Measurements from ENCODE around the gene CDK14. TPM values are rescaled to one million over a fixed set of nuclear protein-coding genes. Genes with fewer than 3 reads are reported as not detected.
A peak's percentile ranks its signal among the peaks of the same experiment; 100 is the strongest.
"Not testable (repeated sequence)": the region's sequence is repeated elsewhere in the genome, so short reads cannot be mapped to it uniquely, and the experiment has no call there.

The CDK14 gene
- polyA plus RNA-seq, 10 donors, result 19.1 to 25.8 (median 21.8) TPM

DNA sequence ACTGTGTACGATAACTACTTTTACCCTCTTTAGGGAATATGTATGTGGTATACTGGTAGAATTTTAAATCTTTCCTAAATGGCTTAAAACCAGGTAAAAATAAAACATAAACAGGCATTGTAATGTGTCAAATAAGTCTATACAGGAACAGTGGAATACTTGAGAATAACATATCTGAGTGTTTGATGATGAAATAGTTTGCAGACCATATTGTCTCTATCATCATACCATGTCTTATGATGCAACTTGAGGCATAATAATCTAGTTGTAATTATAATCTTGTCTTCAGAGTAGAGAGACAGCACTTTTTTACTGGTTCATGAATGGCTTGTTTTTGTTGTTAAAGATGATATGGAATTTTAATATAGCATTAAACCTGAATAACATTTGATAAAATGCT is 293.5 kb downstream of the CDK14 start:
- DNase-seq, result no peak

DNA sequence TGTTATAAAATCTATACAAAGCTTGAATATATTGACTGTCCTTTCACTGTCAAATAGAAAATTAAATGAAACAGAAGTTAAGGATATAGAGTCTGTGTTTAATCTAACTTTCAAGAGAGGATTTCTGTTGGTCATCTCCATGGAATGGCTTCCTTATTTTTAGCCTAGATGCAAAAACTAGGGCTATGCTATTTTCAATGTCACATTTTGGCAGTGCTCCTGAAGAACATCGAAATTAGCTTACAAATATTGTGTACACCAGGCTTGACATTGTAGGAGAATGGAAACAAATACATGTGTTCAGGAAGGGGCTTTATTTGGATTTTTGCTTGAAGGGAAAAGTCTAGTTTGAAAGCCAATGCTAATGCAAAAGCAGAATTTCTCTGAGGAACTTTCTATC is 295.4 kb downstream of the CDK14 start:
- no peak for DNase-seq

- no peak for DNase-seq
These were observed 296.1 kb downstream of the CDK14 start for GRCh38 chr7:90892213-90892612.

GRCh38 chr7:90894122-90894521 is 298.0 kb downstream of the CDK14 start:
- DNase-seq, result no peak

- no peak for DNase-seq
These were observed 300.3 kb downstream of the CDK14 start for GRCh38 chr7:90896458-90896857.

- DNase-seq, result no peak
These were observed 301.9 kb downstream of the CDK14 start for GRCh38 chr7:90897961-90898469.

DNA sequence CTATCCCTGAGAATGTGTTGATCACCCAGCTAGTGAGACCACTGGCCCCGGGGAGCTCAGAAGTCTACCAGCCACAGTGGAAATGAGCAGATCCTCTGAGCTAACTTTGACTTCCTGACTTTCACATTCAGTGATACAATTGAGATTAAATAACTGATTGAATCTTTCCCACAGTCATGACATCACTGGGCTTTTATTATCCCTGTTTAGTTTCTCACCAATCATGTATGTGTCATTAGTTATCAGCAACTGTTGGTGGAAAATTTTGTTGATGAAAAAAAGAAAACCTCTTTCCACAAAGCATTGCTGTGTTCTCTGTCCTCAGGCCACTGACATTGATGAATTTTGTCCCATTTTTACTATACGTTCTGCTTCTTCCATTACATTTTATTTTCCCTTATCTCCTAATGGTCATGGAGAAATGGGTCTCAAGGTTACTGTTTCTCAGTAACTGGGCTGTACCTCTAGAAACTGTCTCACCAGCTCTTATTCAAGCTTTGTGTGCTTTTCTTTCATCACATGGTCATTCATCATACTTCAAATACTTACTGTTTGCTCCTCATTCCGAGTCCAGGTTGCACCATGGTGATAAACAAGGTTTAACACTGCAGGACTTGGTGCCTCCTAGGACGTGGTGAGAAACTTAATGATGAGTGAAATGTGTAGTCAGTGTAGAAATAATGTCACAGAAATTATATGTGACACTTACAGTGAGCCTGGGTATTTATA is 304.7 kb downstream of the CDK14 start:
- no peak for DNase-seq

GRCh38 chr7:90903841-90904240 is 307.7 kb downstream of the CDK14 start:
- peak in 2 of 3 donors; percentile 15 to 68 for DNase-seq

DNA sequence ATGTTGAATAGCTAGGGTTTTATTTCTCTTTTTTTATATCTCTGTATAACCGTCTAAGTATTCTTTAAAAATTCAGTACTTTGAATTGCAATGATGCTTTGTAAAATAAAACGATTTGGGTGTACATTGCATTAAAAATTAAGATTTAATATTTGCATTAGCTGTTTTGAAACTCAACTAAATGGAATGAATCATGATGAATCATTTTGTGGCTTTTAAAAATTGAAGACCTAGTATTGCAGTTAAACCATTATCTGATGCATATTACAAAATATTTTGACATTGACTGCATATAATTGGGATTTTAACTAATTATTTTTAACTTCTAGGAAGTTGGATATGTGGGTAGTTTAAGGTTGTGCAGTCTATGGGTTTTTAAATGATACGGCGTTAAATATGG is 314.0 kb downstream of the CDK14 start:
- DNase-seq, result no peak

GRCh38 chr7:90916319-90916718 is 320.2 kb downstream of the CDK14 start:
- no peak for DNase-seq

- DNase-seq, result no peak
These were observed 321.4 kb downstream of the CDK14 start for GRCh38 chr7:90917539-90917938.

- DNase-seq, result no peak
These were observed 322.2 kb downstream of the CDK14 start for GRCh38 chr7:90918303-90918702.

DNA sequence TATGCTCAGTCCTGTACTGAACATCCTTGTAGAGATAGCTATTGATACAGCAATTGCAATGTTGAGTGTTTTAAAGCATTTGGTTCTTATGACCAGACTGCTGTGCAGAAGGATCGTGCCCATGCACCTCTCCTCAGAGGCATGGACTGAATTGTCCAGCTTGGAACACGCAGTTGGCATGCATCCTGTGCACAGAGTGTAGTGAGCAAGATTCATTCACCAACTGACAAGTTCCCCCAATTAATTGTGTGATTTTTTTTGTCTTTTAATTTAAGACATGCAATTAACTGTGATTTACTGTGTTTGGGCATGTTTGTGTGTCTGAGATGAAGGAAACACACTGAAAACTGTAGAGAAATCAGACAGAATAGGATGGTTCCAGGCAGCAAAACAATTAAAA is 323.7 kb downstream of the CDK14 start:
- DNase-seq, result no peak

GRCh38 chr7:90920336-90920735 is 324.2 kb downstream of the CDK14 start:
- no peak for DNase-seq

DNA sequence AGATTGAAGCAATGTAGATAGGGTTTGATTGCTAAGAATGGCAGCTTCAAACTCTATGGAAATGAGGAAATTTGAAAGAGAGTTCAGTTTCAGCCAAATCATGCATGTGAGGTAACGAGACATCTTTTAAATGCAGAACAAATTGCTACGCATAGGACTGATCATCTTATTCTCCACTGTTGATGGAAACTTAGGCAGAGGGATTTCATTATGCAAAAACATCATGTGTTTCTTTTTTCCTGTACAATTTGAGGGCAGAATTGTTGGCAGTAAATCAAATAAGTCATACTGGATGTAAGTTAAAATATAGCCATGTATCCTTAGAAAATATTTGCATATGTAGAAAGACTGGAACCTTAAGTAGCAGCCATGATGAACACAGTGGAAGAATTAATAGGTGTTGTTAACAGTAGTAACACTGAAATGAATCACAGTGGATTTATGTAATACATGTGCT is 327.4 kb downstream of the CDK14 start:
- DNase-seq, result no peak

- not testable (repeated sequence) for DNase-seq
These were observed 332.7 kb downstream of the CDK14 start for GRCh38 chr7:90928700-90929424.

- peak; percentile 38 to 77 (median 40) for DNase-seq
These were observed 336.1 kb downstream of the CDK14 start for GRCh38 chr7:90931986-90932916.

DNA sequence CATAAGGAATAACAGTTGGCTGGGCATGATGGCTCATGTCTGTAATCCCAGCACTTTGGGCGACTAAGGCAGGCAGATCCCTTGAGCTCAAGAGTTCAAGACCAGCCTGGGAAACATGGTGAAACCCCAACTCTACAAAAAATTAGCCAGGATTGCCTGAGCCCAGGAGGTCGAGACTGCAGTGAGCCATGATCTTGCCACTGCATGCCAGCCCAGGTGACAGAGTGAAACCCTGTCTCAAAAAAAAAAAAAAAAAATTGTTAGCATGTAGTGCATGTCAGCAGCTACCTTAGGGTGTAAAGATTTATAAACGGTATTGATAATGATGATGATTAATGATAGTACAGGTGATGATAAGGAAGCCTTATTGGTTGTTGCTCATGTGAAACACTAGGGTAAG is 336.9 kb downstream of the CDK14 start:
- no peak for DNase-seq

DNA sequence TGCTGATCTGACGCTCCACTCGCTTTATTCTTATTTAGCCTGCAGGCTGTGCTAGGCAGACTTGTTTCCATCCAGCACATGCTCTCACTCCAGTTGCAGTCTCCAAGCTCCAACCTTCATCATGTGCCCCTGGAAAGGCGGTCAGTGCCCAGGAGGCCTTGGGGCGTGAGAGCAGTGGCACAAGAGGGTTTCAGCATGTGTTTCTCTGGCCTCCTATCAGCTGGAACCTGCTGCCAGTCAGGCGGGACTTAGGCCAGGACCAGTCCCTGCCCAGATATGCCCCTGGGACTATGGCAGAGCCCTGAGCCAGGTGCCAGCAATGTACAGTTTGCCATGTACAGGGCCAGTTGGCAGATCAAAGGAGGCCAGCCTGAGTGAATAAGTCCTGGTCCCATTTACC is 337.9 kb downstream of the CDK14 start:
- peak in 1 of 3 donors; percentile 9 for DNase-seq

GRCh38 chr7:90938371-90938770 is 342.2 kb downstream of the CDK14 start:
- DNase-seq, result no peak

DNA sequence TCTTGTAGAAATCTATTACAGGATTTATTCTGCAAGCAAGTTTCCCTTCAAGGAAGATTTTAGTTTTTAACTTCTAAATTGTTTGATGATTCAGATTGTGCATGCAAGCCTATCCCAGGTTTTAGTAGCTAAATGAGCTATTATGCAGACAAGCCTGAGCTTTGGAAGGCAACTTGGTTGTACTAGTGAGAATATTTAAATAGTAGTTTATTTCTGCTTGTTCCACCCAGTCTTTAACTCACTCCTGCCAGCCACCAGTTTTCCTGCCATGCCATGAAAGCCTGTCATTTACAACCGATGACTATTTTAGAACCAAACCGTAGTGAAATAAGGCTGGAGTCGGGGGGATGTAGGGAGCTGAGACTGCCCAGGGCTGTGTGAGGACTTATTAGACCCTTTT is 343.5 kb downstream of the CDK14 start:
- DNase-seq, result no peak

- no peak for DNase-seq
These were observed 347.9 kb downstream of the CDK14 start for GRCh38 chr7:90944021-90944420.
